Endodermal cell (in vitro differentiated cells): ENCODE data around the gene LRRC23. TPM values are rescaled to one million over a fixed set of nuclear protein-coding genes. Genes with fewer than 3 reads are reported as not detected.
"Not testable (repeated sequence)": the region's sequence is repeated elsewhere in the genome, so short reads cannot be mapped to it uniquely, and the experiment has no call there.

Source experiments
- DNase-seq: peaks from one replicate; pipeline ENCODE4 v3.0.0-alpha.2; 2017
- H3K27ac ChIP-seq: 2 replicates; pipeline ENCODE4 v1.5.1; 2013; ENCODE audit warnings: mild to moderate bottlenecking, low read depth, low read length, moderate library complexity
- H3K27me3 ChIP-seq: 2 replicates; pipeline ENCODE4 v1.6.1; 2013; ENCODE audit warnings: mild to moderate bottlenecking, low read length, moderate library complexity; ENCODE audit not compliant: insufficient read depth, control insufficient read depth, poor library complexity, severe bottlenecking
- H3K36me3 ChIP-seq: 2 replicates; pipeline ENCODE4 v1.7.0; 2013; ENCODE audit warnings: mild to moderate bottlenecking, low read length, moderate library complexity; ENCODE audit not compliant: control insufficient read depth, insufficient read depth
- H3K4me1 ChIP-seq: one replicate; pipeline ENCODE4 v1.7.0; 2013; ENCODE audit warnings: low read length; ENCODE audit not compliant: control insufficient read depth, insufficient read depth
- H3K4me3 ChIP-seq: 2 replicates; pipeline ENCODE4 v1.5.1; 2013; ENCODE audit warnings: mild to moderate bottlenecking, low read length, moderate library complexity
- H3K9ac ChIP-seq: 2 replicates; pipeline ENCODE4 v1.6.1; 2013; ENCODE audit warnings: mild to moderate bottlenecking, low read length, moderate library complexity; ENCODE audit not compliant: poor library complexity, severe bottlenecking; ENCODE audit errors: extremely low read depth
- H3K9me3 ChIP-seq: 2 replicates; pipeline ENCODE4 v1.6.1; 2013; ENCODE audit warnings: mild to moderate bottlenecking, low read length, moderate library complexity; ENCODE audit not compliant: control insufficient read depth
- H3K27ac Mint-ChIP-seq: 2 replicates; pipeline ENCODE4 v1.8.0; 2020; ENCODE audit warnings: mixed read lengths
- H3K27me3 Mint-ChIP-seq: 2 replicates; pipeline ENCODE4 v1.8.0; 2021; ENCODE audit warnings: mild to moderate bottlenecking, mixed read lengths; ENCODE audit not compliant: insufficient read depth
- H3K36me3 Mint-ChIP-seq: 2 replicates; pipeline ENCODE4 v1.8.0; 2020; ENCODE audit warnings: low read depth, mixed read lengths
- H3K4me1 Mint-ChIP-seq: 2 replicates; pipeline ENCODE4 v1.8.0; 2020; ENCODE audit warnings: mixed read lengths
- H3K4me3 Mint-ChIP-seq: 2 replicates; pipeline ENCODE4 v1.8.0; 2020; ENCODE audit warnings: mild to moderate bottlenecking, moderate library complexity, mixed read lengths
- H3K9me3 Mint-ChIP-seq: 2 replicates; pipeline ENCODE4 v1.8.0; 2020; ENCODE audit warnings: mild to moderate bottlenecking, mixed read lengths
- WGBS, 2 experiments: methylation state at CpG; one replicate each; pipeline versions ENCODE4 v1.1.5 to v1.1.7; 2013; ENCODE audit warnings: missing lambda C conversion rate in 2 of 2, mixed read lengths in 1 of 2; ENCODE audit not compliant: insufficient coverage in 1 of 2, insufficient read length in 1 of 2; 5-methylcytosine and 5-hydroxymethylcytosine counted together
- total RNA-seq, 2 donors: library from RNA; stranded (reverse); fragmentation: NEBNext Ultra II Directional in 1 of 2; extraction: Animal tissue kit (Norgen Biotek cat#: 25700) in 1 of 2; gene quantifications; 2 replicates in 1 of 2; 3 replicates in 1 of 2; pipeline ENCODE4 v1.2.1, GENCODE V29; 2021
- TF ChIP-seq, protein P1 (sequence below): fragments of 200-600 bp; sonication (generic); conservative IDR thresholded peaks from 2 replicates; pipeline ENCODE4 v1.5.0; 2021; ENCODE audit warnings: antibody characterized with exemption, mild to moderate bottlenecking

Gene LRRC23
- total RNA-seq, 2 donors from 2014 or later: 7.8 to 11.5 TPM

DNA sequence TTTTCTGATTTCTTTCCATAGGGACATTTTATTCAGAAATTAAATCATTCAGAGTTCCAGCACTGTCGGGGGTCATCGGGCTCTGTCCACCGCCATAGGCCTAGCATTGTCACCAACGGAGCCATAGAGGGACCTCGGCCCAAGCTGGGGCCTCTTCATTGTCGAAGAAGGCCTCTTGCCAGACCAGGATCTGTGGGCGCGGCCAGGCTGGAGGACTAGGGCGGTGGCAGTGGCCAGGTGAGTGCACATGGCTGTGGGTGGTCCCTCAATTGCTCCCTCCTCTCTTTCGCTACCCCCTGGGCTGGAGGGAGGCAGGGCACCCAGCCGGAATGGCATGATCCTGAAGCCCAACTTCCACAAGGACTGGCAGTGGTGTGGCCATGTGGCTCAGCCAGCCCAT lies 20.9 kb upstream of the LRRC23 start:
- WGBS, 2 experiments: 91 to 95% methylated on average over 6 to 11 of the region's 11 CpGs
- Mint-ChIP-seq H3K4me1 (peaks cover 37% of the 10 kb centered on the region), H3K36me3 (peaks cover 46% of the 10 kb centered on the region), H3K27me3 (no peaks in the 10 kb centered on the region), H3K9me3 (no peaks in the 10 kb centered on the region), H3K4me3 (no peak overlapping the region), H3K27ac (peak overlapping the region; percentile 75)
- no peak overlapping the region for H3K9ac ChIP-seq
- TF ChIP-seq, protein P1, sequence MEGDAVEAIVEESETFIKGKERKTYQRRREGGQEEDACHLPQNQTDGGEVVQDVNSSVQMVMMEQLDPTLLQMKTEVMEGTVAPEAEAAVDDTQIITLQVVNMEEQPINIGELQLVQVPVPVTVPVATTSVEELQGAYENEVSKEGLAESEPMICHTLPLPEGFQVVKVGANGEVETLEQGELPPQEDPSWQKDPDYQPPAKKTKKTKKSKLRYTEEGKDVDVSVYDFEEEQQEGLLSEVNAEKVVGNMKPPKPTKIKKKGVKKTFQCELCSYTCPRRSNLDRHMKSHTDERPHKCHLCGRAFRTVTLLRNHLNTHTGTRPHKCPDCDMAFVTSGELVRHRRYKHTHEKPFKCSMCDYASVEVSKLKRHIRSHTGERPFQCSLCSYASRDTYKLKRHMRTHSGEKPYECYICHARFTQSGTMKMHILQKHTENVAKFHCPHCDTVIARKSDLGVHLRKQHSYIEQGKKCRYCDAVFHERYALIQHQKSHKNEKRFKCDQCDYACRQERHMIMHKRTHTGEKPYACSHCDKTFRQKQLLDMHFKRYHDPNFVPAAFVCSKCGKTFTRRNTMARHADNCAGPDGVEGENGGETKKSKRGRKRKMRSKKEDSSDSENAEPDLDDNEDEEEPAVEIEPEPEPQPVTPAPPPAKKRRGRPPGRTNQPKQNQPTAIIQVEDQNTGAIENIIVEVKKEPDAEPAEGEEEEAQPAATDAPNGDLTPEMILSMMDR: no peak
- H3K27ac ChIP-seq: no peak overlapping the region
- H3K36me3 ChIP-seq: peaks cover 26% of the 10 kb centered on the region
- DNase-seq: no peak
- H3K4me3 ChIP-seq: no peak overlapping the region
- H3K4me1 ChIP-seq: peaks cover 4% of the 10 kb centered on the region
- H3K9me3 ChIP-seq: no peaks in the 10 kb centered on the region
- H3K27me3 ChIP-seq: no peaks in the 10 kb centered on the region

DNA sequence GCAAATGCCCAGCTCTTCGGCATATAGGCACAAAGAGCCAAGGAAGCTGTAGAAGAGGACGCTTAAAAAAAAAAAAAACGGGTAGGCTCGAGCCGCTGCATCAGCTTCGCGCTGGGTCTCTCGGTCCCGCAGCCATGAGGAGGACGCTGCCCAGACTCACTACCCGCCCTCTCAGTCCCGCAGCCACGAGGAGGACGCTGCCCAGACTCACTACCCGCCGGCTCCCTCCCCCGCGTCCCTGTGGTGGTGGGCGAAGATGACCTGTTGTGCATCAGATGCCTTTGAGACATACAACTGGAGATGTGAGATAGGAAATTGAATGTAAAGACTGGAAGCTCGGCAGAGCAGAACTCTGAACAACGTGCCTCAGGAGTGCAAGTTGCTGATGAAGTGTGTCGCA lies 20.1 kb upstream of the LRRC23 start:
- 79 to 88% methylated on average over 16 to 22 of the region's 22 CpGs for WGBS, 2 experiments
- no peak overlapping the region for H3K27ac ChIP-seq

DNA sequence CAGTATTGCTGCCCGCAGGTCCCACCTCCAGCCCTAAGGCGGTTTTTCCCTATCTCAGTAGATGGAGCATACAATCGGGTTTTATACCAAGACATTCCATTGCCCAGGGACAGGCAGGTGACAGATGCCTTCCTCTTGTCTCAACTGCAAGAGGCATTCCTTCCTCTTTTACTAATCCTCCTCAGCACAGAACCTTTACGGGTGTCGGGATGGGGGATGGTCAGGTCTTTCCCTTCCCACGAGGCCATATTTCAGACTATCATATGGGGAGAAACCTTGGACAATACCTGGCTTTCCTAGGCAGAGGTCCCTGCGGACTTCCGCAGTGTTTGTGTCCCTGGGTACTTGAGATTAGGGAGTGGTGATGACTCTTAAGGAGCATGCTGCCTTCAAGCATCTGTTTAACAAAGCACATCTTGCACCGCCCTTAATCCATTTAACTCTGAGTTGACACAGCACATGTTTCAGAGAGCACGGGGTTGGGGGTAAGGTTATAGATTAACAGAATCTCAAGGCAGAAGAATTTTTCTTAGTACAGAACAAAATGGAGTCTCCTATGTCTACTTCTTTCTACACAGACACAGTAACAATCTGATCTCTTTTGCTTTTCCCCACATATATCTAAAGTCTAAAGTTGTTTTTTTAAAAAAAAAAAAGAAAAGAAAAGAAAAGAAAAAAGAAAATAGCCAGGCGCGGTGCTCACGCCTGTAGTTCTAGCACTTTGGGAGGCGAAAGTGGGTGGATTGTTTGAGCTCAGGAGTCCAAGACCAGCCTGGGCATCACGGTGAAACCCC lies 18.2 kb upstream of the LRRC23 start:
- H3K9me3 Mint-ChIP-seq, DNase-seq, H3K4me3 ChIP-seq, H3K27me3 Mint-ChIP-seq, H3K4me1 ChIP-seq, H3K9me3 ChIP-seq, H3K27me3 ChIP-seq, H3K27ac ChIP-seq: not testable (repeated sequence)
- 44 to 50% methylated on average over 2 to 9 of the region's 15 CpGs for WGBS, 2 experiments
- Histone ChIP-seq H3K36me3 (peaks cover 26% of the 10 kb centered on the region), H3K9ac (peak overlapping the region; percentile 38)
- Mint-ChIP-seq H3K4me3 (peak overlapping the region; percentile 48), H3K4me1 (peaks cover 50% of the 10 kb centered on the region), H3K27ac (peak overlapping the region; percentile 99), H3K36me3 (peaks cover 51% of the 10 kb centered on the region)

More for the DNA sequence above, 20.1 kb upstream of the LRRC23 start:
- H3K4me3 Mint-ChIP-seq: no peak overlapping the region
- Histone ChIP-seq H3K4me1 (peaks cover 4% of the 10 kb centered on the region), H3K27me3 (no peaks in the 10 kb centered on the region), H3K36me3 (peaks cover 26% of the 10 kb centered on the region), H3K9ac (no peak overlapping the region), H3K4me3 (no peak overlapping the region), H3K9me3 (no peaks in the 10 kb centered on the region)
- peak overlapping the region; percentile 14 for H3K27ac Mint-ChIP-seq
- no peak for DNase-seq
- peaks cover 41% of the 10 kb centered on the region for H3K4me1 Mint-ChIP-seq
- peaks cover 45% of the 10 kb centered on the region for H3K36me3 Mint-ChIP-seq
- TF ChIP-seq, protein P1: no peak
- H3K9me3 Mint-ChIP-seq: no peaks in the 10 kb centered on the region
- no peaks in the 10 kb centered on the region for H3K27me3 Mint-ChIP-seq
